Measurements from ENCODE around the gene CBR4.
A peak's percentile ranks its signal among the peaks of the same experiment; 100 is the strongest.

CBR4 gene

GRCh38 chr4:169050881-169051760 is 41.1 kb upstream of the CBR4 start:
- no peak overlapping the region for H3K4me3 ChIP-seq (ENCODE audit: low read depth, low read length)
- in situ Hi-C loops (cut with HindIII; ENCODE audit: low sequenced_read_pairs): no loop called here
- DNase-seq (ENCODE audit: low read depth): no peak
- TF ChIP-seq CTCF (IDR thresholded peaks at IDR 0.05; ENCODE audit: low read depth, low read length, missing control alignments): no peak

- H3K4me3 ChIP-seq (ENCODE audit: low read depth, low read length): no peak overlapping the region
- TF ChIP-seq CTCF (IDR thresholded peaks at IDR 0.05; ENCODE audit: low read depth, low read length, missing control alignments): no peak
- in situ Hi-C loops (cut with HindIII; ENCODE audit: low sequenced_read_pairs): no loop called here
- DNase-seq (ENCODE audit: low read depth): no peak
These were observed 40.2 kb upstream of the CBR4 start for GRCh38 chr4:169050284-169050683.

GRCh38 chr4:169048868-169049414 is 38.9 kb upstream of the CBR4 start:
- in situ Hi-C loops (cut with HindIII; ENCODE audit: low sequenced_read_pairs): no loop called here
- H3K4me3 ChIP-seq (ENCODE audit: low read depth, low read length): no peak overlapping the region

GRCh38 chr4:169047956-169048355 is 37.9 kb upstream of the CBR4 start:
- no peak for TF ChIP-seq CTCF (IDR thresholded peaks at IDR 0.05; ENCODE audit: low read depth, low read length, missing control alignments)
- in situ Hi-C loops (cut with HindIII; ENCODE audit: low sequenced_read_pairs): no loop called here
- H3K4me3 ChIP-seq (ENCODE audit: low read depth, low read length): no peak overlapping the region
- no peak for DNase-seq (ENCODE audit: low read depth)

More at GRCh38 chr4:169048868-169049414, 38.9 kb upstream of the CBR4 start:
- no peak for DNase-seq (ENCODE audit: low read depth)
- no peak for TF ChIP-seq CTCF (IDR thresholded peaks at IDR 0.05; ENCODE audit: low read depth, low read length, missing control alignments)

GRCh38 chr4:169045862-169046584 is 36.0 kb upstream of the CBR4 start:
- no peak overlapping the region for H3K4me3 ChIP-seq (ENCODE audit: low read depth, low read length)
- in situ Hi-C loops (cut with HindIII; ENCODE audit: low sequenced_read_pairs): no loop called here
- no peak for DNase-seq (ENCODE audit: low read depth)
- TF ChIP-seq CTCF (IDR thresholded peaks at IDR 0.05; ENCODE audit: low read depth, low read length, missing control alignments): peak; percentile 12

GRCh38 chr4:169044714-169045447 is 34.8 kb upstream of the CBR4 start:
- TF ChIP-seq CTCF (IDR thresholded peaks at IDR 0.05; ENCODE audit: low read depth, low read length, missing control alignments): no peak

More at GRCh38 chr4:169044714-169045447, 34.8 kb upstream of the CBR4 start:
- no peak for DNase-seq (ENCODE audit: low read depth)
- H3K4me3 ChIP-seq (ENCODE audit: low read depth, low read length): no peak overlapping the region
- in situ Hi-C loops (cut with HindIII; ENCODE audit: low sequenced_read_pairs): no loop called here
